HPDE6-E6E7 (cell line): Measurements from ENCODE around the gene GFRA1.
"Not testable (repeated sequence)": the region's sequence is repeated elsewhere in the genome, so short reads cannot be mapped to it uniquely, and the experiment has no call there.

Experiments used
- DNase-seq: peaks from one replicate; pipeline ENCODE4 v3.0.0; 2011; ENCODE audit warnings: missing footprints; ENCODE audit errors: extremely low spot score

The GFRA1 gene

DNA sequence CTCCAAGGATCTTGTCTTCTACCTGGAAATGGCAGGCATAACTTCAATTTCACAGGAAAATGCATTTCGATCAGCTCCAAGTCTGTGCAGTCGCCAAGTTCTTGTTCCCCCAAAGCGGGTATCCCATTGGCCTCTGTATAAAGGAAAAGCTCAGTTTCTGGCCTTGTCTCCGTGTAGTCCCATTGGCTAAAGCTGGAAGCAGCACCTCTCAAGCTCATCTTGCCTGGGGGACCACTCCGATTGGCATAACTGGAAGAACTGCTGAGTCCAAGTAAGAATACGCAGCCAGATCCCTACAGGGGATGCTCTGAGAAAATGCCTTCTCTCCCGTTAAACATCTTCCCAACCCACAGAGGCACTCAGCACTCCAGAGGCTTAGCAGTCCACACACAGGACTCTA, 205.2 kb downstream of the GFRA1 start:
- no peak for DNase-seq

DNA sequence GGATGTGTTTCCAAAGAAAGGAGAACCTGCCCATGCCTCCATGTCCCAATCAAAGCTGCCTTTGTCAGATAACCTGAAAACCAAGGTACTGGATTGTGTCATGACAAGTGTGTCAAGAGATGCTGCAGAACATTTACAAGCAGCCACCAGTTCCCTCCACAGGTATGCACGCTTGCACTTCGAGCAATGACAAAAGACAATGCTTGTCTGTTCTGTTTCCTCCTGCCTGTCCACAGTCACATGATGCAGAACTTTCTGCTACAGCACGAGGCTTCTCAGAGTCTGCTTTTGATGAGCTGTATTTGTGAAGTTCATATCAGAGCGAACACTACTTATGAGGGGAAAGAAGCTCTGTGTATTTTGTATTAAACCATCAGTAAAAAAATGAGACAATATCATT, 209.9 kb downstream of the GFRA1 start:
- no peak for DNase-seq

DNA sequence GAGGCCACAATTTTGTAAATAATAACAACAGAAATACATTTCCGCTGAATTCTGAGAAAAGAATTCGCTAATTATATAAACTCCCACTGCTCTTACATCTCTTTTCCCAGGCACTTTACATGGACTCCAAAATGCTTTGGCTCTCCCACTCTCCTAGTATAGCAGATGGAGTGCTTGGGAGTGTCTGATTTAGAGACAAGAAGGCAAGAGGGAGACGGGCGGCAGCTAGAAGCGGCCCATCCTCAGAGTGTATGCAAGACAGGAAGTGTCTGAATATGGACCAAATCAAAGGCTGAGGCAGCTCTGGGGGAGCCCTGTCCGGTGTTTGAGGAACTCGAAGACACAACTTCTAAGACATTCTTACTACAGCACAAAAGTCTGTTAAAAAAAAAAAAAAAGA, 212.1 kb downstream of the GFRA1 start:
- no peak for DNase-seq

DNA sequence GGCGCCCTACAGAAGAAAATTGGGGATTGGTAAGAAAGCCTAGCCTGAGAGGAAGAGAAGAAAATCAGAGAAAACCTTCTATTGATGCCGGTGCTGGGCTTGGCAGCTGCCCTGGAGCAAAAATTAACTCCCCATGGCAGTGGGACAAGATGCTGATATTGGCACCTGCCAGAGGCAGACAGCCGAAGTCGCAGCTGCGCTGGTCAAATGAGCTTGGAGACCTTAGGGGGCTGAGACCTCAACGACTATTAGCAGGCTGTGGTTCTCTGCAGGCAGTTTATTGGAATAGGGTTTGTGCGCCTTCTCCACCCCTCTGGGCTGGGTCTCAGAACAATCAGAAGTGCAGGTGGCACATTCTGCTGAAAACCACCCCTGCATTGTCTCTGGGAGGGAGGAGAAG, 213.7 kb downstream of the GFRA1 start:
- no peak for DNase-seq

DNA sequence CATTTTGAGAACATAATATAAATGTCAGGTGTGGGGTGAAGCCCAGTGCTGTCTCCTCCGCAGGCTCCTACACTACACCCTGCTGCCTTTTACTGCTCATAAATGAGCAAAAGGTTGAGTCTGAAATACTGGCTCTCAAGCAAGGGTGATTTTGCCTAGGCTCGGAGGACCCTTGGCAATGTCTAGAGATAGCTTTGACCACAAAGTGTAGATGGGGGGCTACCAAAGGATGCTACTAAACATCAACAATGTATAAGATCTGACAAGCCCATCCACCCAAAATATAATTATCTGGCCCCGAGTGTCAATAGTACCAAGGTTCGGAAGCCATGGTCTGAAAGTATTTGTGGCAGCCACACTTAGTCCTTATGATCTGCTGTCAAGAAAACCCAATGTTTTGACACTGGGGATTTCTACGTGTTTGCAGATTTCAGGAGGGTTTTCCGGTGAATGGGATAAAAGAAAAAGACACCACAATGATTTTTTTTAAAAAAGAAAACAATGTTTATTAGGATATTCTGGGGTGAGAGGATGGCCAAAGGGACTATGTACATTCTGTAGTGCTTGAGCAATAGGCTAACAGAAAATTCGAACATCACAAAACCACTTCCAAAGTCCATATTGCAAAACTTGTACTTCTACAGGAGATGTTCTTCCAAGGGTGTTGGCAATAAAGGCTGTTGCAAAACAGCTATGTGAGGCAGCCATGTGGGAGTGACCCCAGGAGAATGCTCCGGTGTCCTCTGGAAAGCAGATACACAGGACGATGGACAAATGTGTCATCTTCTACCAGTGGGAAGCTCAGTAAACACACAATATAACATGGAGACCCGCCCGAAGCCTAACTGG, 216.3 kb downstream of the GFRA1 start:
- DNase-seq = no peak

DNA sequence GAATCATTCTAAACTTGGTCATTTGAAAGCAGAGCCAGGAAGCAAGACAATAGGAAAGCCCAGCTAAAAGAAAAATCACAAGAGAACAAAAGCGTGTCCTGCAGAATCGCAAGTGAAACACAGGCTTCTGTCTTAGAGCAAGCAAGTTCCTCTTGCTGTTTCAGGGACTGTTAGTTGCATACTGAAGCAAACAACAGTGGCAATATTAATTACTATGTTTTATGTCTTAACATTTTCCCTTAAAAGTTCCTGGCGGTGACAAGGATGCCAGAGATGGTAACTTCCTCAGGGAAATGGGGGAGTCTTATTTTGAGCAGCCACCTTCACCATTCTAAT, 217.1 kb downstream of the GFRA1 start:
- DNase-seq = no peak

DNA sequence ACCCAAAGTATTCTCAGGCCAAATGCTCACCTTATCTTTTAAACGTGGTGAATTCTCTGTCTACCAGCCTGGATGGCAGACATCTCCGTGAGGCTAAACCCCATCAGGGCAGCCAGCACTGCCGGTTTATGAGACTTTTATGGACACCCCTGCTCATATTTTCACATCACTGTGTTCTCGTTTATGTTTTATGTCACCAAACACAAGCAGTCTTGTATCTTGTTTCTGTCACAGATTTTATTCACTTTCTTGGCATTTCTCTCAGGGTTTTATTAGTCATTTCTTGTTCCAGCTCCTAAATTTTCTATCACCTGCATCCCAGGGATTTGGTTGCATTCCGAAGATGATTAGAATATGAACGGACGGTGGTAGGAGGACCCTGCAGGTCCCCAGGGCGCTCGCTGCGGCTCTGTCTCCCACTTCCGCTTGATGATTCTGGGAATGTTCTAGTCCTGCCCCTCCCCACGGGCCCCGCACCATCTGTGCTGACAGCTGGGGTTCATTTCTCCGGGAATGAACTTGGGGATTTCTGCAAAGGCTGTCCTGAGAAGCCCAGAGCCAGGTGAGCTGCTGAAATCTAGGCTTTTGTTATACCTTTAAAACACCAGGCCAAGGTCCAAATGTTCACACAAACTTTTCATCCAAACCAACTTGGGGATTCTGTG, 217.6 kb downstream of the GFRA1 start:
- DNase-seq = no peak

DNA sequence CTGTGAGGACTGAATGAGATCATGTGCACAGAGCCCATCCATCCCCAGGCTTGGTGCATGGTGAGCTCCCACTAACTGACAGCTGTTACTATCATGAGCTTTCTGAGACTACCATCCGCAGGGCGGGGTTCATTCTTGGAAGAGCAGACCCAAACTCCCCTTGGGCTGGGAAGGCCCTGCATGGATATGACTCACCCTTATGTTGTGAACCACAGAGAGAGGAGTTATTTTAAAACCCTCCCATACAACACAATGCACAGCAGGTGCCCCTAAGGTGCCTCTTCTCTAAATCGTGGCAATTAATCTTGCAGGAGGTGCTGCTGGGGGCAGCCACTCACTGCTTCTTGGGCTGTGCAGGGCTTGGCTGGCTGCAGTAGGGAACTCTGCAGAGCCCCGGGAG, 219.1 kb downstream of the GFRA1 start:
- DNase-seq = no peak

DNA sequence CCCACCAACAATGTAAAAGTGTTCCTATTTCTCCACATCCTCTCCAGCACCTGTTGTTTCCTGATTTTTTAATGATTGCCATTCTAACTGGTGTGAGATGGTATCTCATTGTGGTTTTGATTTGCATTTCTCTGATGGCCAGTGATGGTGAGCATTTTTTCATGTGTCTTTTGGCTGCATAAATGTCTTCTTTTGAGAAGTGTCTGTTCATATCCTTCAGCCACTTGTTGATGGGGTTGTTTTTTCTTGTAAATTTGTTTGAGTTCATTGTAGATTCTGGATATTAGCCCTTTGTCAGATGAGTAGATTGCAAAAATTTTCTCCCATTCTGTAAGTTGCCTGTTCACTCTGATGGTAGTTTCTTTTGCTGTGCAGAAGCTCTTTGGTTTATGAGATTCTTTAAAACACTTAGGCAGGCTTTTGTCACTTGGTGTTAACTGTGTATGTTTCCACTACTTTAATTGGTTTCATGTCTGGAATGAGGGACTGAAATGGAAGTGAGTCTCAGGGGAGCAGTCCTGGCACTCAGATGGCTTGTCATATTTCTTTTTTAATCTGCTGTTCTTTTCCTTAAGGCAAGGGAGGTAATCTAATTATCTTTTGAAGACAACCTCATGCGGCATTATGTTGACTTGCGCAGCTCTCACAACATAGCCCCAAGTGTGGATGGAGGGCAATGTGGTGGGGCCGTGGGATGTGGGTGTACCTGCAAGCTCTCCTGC, 219.8 kb downstream of the GFRA1 start:
- DNase-seq = not testable (repeated sequence)

DNA sequence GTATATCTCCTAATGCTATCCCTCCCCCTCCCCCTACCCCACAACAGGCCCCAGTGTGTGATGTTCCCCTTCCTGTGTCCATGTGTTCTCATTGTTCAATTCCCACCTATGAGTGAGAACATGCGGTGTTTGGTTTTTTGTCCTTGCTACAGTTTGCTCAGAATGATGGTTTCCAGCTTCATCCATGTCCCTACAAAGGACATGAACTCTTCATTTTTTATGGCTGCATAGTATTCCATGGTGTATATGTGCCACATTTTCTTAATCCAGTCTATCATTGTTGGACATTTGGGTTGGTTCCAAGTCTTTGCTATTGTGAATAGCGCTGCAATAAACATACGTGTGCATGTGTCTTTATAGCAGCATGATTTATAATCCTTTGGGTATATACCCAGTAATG, 220.5 kb downstream of the GFRA1 start:
- not testable (repeated sequence) for DNase-seq

DNA sequence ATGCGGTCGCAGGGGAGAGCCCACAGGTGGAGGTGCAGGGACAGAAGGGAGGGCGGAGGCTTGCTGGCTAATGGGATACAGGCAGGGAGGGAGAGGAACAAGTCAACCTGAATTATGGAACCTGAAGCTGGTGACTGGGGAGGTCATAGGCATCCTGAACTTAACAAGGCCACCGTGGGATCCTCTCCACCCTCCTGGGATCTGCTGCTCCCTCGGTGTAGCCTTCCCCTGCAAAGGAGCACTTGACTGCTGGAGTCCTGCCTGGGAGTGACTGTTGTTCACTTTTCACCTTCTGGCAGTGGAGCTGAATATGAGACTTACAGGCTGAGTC, 223.1 kb downstream of the GFRA1 start:
- DNase-seq = no peak

DNA sequence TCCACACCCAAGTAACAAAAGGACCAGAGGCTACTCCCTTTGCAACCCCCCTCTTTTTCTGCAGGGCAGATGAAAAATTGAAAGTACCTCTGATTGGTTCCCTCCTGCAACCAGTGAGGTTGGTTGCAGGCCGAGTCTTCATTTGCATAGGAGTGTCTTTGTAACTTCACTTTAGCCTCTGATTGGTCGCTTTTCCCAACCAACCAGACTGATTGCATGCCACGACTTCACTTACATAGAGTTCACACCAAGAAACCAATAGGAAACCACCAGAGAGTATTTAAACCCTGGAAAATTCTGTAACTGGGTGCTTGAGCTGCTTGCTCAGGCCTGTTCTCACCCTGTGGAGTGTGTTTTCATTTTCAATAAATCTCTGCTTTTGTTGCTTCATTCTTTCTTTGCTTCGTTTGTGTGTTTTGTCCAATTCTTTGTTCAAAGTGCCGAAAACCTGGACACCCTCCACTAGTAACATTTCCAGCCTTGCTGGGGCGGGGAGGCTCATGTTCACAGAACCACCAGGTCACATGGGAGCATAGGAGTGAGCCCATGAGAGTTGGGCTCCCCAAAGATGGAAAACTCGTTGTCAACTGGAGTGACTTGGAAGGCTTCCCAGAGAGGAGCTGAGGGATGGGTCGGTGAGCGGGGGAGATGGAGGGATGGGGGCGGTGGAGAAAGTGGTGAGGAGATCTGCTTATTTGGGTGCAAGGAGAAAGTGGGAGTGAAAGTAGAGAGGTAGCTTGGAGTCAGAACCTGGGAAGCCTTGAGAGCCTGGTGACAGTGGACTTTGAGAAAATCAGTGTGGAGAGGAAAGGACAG, 223.6 kb downstream of the GFRA1 start:
- DNase-seq = no peak

DNA sequence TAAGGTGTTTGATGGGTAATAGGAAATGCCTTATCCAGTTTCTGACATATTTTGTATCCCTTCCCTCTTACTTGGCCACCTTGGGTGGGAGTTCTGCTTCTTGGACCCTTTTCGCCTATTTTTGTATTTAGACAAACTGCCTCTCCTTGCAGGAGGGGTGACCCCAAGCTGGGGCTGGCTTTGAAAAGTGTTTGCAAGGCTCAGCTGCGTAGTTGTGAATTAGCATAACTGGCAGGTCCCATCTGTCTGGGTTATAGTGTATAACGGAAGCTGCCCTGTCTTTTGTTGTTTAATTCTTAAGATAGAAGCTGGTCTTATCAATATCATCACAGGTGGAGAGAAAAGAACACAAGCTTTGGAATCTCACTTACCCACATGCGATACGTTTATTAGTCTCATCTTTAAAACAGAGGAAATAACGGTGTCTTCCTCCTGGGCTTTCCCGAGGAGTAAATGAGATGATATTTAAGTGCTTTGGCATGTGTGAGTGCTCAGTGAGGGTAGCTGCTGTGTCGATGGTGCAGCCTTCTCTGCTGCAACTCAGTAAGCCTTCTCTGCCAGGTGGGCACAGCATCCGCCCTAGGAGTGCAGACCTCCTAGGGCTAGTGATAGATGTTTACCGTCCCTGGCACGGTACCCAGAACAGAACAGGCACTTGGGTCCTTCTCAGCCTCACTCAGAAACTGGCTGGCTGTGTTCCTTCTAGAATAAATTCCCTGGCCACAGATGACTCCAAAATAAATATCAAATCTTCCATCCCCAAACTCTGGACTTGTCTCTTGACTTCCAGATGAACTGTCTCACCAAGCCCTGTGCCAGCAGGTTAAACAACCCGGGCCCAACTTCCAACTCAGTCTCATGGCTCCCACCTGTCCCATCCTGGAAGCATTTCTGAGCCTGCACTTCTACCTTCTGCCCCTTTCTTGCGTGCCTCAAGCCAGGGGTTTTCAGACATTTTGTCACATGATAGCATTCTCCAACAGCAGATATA, 227.3 kb downstream of the GFRA1 start:
- DNase-seq = no peak

DNA sequence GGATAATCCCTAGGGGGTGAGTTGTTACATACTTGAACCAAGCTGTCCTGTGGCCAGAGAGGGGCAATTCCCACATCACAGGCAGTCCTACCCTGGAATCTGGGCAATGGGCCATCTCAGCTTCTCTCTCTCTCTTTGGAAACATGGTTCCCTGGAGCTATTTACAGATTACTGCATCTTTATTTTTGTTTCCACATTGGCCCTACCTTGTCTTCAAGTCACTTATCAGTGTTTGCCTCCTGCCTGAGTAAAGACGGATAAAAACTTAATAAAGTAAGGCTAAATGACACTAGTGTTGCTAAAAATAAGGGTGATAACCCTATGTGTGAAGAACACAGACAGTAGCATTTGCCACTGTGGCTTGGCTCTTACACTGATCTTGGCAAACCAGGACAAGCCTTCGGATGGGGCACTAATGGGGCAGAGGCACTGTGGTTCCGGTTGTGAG, 228.2 kb downstream of the GFRA1 start:
- no peak for DNase-seq

DNA sequence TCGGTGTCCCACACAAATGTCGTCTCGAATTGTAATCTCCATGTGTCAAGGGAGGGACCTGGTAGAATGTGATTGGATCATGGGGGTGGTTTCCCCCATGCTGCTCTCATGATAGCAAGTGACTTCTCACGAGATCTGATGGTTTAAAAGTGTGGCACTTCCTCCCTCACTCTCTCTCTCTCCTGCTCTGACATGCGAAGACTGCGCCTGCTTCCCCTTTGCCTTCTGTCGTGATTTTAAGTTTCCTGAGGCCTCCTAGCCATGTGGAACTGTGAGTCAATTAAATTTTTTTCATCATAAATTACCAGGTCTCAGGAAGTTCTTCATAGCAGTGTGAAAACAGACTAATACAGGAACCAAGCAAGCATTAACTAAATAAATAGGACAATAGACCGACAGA, 229.1 kb downstream of the GFRA1 start:
- DNase-seq = no peak

DNA sequence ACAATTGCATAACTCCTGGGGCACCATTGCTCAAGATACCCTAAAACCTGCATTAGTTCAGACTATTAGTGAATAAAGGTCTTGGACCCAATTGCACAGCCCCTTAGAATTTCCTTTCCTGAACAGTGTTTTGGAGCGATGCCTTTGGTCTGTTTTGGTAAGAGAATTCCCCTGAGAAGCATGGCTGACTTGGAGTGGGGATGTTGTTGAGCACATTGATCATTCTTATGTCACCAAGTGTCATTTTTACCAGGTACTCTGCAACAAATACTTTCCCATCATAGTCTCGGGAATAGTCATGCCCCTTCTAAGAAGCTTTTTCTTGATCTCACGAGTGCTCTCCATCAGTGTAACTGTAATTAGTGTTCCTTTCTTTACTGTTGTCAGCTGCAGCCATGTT, 229.7 kb downstream of the GFRA1 start:
- DNase-seq = no peak

DNA sequence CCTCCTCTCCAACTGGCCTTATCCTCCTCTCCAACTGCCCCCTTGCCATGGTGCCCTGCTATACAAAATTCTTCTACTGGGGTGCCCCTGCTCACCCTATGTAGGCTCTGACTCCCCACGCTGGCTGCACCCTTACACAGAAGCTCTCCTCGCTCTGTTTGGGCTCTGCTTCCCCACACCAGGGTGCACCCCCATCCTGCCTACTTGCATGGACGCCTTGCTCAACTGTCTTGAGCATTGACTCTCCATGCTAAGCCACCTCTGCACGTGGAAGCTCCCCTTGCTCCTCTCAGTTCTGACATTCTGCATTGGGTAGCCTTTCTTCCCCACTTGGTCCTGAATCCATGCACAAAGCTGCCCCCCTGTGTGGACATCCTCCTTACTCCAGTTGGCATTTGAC, 231.1 kb downstream of the GFRA1 start:
- no peak for DNase-seq

DNA sequence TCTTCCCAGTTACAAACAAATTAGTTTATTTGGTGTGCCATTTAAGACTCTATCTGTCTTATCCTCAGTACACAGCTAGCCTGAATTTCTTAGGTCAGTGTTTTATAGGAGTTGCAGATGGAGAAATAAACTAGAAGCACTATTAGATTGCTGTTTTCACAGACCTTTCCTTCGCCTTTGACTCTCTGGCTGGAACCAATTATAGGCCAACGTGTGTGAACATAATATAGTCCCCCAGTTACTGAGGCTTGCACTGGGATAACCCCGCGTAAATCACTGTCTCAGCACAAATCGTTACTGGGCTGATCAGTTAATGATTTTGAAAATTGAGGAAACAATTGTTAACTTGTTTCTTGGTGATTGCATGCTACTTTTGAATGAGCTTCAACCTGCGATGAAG, 233.4 kb downstream of the GFRA1 start:
- DNase-seq = no peak

DNA sequence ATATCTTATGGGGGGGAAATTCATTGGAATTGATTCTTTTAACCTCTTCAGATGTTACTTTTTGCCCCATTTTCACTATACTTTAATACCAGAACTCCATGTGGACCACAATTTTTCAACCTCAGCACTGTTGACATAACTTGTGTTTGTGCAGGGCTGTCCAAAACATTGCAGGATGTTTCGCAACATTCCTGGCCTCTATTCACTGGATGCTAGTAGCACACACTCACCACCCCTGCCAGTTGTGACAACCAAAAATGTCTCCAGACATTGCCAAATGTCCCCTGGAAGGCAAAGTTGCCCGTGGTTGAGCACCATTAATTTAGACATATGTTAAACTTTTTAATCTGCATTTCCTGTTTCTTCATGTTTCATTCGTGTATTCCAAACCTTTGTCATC, 234.7 kb downstream of the GFRA1 start:
- DNase-seq = no peak

DNA sequence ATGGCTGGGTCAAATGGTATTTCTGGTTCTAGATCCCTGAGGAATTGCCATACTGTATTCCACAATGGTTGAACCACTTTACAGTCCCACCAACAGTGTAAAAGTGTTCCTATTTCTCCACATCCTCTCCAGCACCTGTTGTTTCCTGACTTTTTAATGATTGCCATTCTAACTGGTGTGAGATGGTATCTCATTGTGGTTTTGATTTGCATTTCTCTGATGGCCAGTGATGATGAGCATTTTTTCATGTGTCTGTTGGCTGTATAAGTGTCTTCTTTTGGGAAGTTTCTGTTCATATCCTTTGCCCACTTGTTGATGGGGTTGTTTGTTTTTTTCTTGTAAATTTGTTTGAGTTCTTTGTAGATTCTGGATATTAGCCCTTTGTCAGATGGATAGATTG, 237.6 kb downstream of the GFRA1 start:
- DNase-seq = not testable (repeated sequence)

DNA sequence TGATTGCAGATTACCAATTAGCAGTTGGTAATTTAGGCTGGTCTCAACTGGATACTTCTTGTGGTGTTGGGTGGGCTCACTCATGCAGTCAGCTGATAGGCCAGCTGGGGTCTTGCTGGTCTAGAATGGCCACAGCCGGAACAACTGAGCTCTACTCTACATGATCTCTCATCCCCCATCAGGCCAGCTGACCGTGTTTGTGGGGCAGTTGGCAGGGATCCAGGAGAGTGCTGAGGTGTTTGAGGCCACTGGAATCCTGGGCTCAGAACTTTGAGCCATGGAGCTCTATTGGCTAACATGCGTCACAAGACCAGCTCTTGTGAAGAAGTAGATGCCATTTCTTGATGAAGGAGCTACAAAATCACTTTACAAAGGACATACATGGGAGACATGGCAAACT, 242.4 kb downstream of the GFRA1 start:
- DNase-seq = no peak
